HG02759 (cell line): ENCODE data around the gene PAX5.

ENCODE experiments used
- ATAC-seq: cut with Tn5 transposase; IDR thresholded peaks from one replicate; pipeline ENCODE4 v1.9.1; 2021; ENCODE audit warnings: mild to moderate bottlenecking, moderate library complexity; ENCODE audit not compliant: unreplicated experiment

The PAX5 gene

DNA sequence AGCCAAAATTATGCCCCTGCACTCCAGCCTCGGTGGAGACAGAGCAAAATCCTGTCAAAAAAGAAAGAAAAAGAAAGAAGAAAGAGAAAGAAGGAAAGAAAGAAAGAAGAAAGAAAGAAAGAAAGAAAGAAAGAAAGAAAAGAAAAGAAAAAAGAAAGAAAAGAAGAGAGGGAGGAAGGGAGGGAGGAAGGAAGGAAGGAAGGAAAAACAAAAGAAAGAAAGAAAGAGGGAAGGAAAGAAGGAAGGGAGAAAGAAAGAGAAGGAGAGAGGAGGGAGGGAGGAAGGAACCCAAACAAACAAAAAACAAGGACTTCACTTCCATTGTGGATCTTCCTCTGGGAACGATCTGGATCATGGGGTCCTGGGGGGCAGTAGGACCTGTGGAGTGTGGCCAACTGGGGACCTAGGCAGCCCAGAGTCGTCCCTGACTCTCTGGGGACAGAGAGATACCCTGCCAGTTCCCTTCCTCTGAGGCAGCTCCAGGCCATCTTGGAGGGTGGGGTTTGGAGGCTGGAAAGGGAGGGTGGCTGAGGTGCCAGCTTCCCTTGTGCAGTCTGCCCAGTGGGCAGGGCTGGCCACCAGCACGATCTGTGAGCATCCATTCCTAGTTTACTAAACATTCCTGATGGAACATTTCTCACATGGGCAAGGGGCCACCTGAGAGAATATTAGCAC lies 216.8 kb downstream of the PAX5 start:
- ATAC-seq = no peak

DNA sequence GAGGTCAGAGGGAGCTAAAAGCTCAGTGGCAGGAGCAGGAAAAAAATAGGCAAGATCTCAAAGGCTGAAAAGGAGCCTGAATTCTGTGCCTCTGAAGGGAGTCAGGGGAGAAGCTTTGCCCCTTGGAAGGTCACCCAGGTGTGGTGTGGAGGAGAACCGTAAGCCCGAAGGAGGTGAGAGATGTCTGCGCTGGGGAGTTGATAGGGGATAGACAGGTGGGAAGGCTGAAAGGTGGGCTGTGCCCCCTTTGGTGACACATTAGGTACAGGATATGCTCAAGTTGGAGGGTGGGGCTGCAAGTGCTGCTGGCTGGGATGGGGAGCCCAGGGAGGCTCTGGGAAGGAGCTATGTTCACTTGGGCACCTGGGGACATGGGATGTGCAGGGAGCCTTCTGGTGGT lies 217.7 kb downstream of the PAX5 start:
- no peak for ATAC-seq

DNA sequence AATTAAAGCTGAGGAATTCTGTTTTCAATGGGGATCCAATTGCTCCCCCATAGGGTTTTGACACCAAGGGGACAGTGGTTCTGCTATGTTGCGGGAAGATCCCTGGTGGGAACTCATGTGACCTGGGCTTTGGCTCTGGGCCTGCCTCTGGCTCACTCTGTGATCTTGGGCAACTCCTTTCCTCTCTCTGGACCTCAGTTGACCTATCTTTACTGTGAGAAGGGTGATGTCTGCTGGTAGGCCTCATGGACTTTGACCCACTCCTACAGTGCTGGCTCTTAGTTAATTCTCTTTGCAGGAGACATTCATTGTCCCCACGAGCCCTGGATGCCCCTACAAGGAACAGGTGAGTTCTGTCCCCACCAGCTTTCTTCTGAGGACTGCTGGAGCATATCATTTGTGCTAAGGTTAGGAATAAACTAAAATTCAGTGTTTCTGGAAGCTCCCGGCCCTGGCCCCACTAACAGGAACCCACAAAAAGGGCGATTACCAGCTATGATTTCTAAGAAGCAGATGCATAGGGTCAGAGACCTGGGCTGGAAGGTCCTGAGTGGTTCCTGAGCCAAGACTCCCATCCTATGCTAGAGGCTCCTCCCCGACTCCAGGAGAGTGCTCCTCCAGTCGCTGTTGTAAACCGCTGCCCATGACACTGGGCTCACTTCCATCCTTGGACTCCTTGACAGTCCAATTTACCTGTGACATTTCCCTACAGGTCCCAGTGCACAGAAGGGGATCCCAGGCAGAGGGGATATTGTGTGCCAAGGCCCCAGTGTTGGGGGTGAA lies 218.3 kb downstream of the PAX5 start:
- no peak for ATAC-seq

DNA sequence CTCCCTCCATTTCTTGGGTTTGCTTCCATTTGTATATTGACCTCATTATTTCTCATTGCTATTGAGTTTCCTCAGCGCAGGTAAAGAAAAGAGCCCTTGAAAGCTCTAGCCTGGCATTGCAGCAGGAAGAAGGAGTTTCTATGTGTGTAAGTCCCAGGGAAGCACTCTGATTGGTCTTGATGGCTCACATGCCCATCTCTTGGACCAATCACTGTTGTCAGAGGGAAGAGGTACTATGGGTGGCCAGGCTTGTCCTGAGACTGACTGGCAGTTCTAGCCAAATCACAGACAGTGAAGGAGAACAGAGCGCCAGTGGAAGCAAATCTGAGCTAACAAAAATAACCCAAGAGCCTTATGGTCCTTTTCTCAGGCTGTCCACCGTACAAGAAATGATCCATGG lies 219.0 kb downstream of the PAX5 start:
- ATAC-seq = no peak

DNA sequence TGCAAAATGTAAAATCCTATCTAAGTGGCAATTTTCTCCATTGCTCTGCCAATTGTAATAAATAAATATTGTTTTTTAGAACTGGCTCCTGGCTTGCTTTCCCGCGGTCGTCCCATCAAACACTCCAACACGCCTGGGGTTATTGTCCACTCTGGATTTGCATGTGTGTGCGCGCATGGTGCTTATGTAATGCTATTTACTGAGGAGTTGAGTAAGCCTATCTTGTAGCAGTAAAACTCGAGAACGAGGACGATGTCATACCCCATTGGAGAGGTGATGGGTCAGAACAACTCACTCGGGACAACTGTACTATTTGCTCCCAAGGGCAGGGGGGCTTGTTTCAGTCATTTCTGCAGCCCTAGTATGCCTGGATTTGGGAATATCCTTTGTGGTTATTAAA lies 220.9 kb downstream of the PAX5 start:
- ATAC-seq = no peak

DNA sequence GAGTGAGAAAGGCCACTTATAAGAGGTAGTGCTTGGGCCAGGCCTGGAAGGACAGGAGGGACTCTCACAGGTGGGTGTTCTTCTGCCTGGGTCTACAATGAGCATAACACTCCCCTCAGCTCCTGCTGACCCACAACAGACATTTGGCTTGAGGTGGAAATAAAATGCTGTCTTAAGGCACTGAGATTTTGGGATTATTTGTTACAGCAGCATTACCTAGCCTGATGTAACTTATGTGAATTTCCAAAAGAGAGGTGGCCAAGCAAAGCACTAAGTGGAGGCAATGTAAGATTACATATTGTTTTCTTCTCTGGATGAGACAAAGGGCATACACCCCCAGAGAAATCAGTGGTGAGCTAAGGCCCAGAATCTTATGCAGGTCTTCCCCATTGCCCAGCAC lies 221.5 kb downstream of the PAX5 start:
- no peak for ATAC-seq

DNA sequence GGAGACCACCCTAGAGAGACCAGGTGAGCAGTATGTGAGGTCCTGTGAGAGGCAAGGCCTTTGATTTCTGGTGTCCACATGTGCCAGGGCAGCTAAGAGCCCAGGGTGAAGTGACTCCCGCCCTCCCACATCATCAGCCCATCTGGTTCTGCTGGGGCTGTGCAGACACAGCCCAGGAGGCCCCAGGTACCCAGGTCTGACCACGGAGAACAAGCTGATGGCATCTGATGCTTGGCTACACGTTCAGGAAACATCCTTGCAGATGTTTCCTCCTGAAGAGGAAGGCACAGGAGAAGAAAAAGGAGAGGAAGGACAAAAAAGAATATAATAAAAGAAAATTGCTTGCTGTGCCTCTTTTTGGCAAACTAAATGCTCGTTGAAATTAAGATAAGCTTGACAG lies 225.8 kb downstream of the PAX5 start:
- ATAC-seq = no peak

DNA sequence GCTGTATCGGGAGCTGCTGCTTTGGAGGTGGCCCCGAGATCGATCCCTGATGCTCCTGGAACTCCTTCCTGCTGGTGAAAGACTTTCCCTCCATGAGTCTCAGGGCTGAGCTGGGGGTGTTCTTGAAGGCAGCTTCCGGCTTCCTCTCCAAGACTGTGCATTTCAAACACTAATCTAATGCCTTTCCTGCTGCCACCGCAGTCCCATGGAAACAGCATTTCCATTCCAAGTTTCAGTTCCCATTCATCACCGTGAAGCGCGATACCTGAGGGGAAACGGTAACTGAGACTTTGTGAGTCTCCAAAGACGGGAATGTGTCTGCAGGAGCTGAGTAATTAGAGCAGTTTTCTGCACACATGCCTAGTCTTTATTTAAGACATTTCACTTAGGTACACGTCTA lies 230.1 kb downstream of the PAX5 start:
- no peak for ATAC-seq

DNA sequence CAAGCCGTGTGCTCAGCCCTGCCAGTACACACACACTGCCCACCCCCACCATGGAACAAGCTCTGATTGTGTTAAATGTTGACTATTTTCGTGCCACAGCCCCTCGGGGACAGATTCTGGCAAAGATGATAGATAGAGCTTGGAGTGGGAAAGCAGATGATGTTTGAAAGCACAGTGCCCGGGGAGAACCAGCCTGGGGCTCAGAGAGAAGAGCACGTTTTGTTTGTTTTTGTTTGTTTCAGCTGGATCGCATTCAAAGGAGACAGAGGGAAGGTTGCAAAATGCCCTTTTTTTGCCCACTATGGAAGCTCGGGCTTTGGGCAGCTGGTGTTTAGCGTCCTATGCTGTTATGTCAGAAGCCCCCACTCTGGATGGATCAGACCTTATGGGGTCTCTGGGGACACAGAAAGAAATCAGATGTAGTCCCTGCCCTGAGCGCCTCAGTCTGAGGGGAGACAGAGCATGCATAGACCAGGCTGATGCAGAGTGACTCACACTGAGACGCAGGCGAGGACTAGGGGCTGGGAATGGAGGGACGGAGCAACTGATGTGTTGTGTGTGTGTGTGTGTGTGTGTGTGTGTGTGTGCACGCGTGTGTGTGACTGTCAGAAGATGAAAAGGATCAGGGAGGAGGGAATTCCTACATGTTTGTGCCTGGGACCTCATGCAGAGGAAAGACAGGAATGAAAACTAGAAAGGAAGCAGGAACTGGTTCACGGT lies 231.7 kb downstream of the PAX5 start:
- ATAC-seq = no peak

DNA sequence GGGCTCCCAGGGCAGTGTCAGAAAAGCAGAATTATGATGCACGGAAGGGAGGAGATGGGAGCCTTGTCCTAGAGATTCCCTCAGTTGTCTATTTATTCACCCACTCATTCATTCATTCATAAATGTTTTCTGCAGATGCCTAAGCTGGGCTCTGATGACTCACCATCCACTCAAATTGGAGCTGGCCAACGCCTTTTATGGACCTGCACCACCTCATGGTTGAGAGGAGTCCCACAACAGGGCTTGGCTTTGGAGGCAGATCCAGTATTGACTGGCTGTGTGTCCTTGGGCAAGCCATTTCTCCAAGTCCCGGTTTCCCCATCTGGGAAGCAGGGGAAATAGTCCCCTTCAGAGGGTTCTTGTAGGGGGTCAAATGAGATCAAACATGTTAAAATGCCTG lies 233.6 kb downstream of the PAX5 start:
- no peak for ATAC-seq

DNA sequence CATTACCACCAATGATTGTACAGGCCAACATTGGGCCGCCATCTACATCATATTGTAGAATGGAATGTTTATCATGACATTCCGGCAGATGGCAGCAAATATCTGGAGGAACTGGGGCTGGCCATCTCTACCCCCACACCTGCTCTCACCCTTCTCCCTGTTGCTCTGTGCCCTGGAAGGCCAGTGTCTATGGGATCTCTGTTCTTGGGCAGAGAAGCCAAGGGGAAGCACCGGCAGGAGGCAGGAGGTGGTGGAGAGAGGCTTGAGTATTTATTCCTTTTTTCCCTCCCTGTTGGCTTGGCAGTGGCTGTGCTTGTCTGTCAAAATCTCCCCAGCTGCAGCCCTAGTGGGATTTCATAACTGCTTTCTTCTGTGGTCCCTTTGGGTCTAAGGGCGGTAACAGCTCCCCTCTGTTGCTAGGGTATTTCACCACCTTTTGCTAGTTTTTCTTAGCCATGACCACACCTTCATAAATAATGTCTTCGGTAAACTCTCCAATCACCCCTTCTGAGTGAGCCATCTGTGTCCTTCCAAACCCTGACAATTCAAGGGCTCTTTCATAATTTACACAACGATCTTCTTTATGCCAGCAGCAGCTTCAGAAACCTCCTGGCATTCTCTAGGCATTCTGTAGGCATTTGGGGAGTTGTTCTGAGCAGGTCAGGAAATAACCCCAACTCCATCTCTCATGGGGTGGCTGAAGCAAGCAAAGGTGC lies 235.6 kb downstream of the PAX5 start:
- no peak for ATAC-seq

DNA sequence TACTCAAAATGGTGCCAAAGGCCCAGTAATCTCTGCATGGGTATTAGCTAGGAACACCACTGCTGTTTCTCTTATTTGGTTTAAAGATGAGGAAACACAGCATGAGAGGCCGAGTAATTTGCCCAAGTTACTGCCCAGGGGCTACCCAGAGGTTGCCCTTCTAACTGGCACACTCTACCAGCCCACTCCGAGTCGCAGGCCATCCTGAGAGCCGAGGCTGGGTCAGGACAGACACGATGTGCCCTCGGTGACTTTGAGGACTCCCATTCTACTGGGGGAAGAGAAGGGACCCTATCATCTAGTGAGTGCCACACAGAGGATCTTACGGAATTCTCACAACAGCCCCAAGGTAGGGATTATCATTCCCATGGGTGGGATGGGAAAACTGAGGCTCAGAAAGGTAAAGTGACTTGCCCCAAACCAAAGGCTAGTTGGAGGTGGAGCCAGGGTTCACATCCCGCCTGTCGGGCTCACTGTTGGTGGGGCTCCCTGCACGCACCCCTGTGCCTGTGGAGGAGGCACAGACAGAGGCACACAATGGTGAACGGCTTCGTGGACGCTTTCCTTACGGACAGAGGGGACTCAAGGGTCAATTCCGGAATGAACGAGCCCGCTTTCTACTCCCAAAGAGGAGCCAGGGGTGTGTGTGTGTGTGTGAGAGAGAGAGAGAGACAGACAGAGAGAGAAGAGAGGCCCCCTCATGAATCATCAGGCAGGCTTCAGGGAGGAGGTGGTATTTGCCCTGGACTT lies 236.4 kb downstream of the PAX5 start:
- ATAC-seq = no peak

DNA sequence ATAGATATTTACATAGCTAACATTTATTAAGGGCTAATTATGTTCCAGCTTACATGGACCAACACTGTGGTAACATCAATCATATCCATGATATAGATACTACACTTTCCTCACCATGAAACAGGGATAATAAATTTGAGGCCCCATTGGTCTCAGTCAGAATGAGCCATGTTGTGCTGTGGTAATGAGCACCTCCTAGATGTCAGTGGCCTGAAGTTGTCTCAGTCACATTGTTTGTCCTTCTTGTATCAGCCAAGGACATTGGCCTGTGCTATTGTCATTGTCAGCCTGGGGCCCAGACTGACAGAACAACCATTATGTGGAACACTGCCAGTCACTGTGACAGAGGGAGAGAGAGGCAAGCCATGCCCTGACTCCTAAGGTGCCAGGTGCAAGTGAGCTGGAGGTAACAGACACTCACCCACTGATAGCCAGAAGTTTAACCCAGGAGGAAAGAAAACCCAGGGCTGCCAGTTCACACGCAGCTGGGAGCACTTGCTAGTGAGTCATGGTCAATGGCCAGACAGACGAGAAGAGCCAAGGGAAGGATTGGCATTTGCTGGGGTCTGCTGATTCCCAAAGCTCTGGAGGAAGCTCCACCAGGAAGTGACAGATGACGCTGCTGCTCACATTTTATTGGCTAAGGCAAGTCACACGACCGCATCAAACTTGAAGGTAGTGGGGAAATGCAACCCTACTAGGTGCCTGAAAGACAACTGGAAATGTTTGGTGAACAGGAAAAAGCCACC lies 237.2 kb downstream of the PAX5 start:
- no peak for ATAC-seq

DNA sequence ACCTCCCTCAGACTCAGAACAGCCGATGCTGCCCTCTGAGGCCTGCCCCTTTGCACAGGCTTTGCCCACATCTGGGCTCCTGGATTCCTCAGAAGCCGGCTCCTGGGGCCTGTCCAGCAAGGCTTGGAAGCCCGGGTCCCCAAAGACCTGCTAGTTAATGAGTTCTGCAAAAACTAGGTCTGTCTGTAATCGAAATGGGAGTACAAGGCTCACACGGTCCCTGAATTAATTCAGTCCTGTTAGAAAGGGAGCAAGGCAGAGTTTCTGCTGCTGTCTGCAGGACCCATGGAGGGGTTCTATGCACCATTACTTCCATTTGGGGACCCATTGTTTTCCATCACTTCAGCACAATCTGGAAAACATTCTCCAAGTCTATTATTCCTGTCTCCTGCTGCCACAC lies 239.6 kb downstream of the PAX5 start:
- no peak for ATAC-seq

DNA sequence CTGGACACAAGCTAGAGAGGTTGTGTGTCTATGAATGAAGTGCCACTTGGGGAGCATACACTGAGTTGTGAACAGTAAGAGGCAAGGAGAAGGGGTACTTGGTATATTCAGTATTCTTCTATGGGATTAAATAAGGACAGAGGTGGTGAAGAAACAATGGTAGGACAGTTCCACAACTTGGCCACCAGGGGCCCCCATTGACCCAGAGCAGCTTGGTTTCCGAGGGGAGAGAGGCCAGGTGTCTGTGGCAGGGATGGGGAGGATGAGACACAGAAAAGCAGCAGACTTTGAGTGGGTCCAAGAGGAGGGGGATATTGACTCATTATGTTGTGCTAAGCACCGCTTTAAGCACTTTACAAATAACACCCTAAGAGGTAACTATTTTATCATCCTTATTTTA lies 240.8 kb downstream of the PAX5 start:
- no peak for ATAC-seq

DNA sequence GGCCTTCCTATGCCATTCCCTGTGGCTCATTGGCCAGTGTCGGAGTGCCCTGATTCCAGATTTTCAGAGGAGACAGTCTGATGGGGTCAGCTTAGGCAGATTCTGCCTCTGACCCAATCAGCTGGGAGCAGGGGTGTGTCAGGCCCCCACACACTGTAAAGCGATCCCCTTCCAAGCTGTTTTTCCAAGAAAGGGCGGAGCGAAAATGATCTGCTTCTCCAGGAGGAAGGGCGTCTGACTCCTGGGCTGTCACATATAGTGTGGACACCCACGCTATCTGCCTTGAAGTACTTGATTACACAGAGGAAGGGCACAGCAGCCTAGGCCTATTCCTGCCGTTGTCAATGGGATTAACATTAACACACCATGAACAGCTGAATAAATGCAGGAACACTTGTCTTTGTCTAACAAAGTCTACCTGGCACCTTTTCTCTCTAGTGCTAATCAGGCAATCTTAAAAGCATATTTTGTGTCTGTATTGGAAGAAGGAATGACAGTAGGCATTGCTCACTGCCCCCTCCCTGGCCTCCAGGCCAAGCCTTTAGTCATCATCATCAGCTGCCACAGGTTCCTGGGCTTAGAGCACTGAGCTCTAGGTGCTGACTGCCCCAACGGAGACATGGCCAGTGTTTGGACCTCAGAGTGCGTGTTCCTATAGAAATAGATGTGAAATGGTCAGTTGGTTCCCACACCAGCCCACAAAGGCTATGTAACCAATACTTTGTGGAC lies 242.7 kb downstream of the PAX5 start:
- ATAC-seq = no peak

DNA sequence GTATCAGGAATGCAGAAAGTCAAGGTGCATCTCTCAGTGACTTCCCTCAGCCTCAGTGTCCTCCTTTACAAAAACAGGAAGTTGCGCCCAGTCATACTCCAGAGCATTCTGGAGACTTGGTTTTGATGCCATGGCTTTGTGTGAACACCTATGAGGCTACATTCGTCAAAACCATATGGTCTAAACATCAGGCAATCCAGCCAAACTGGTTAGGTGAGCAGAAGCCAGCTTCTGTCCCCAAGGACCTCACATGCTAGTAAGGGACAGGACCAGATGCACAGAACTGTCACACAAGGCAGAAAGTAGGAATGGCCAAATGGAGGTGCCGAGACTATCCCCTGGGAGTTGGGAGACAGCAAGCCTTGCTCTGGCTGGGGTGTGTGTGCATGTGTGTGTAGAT lies 244.2 kb downstream of the PAX5 start:
- no peak for ATAC-seq

DNA sequence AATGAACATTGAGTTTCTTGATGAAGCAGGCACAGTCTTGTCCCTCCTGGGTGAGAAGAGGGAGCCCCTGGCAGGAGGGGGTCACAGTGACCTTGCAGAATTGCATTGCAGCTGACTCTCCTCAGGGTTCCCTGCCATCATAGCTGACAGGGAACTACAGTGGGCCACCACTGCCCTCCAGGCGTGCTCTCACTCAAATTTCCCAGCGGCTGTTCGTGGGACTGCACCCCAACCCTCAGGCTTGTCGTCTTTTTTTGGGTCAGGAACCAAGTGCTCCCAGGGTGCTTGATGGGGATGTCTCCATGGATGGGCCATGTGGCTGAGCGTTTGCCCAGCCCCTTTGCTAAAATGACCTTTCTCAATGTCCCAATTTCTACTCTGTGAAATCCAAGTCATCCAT lies 245.5 kb downstream of the PAX5 start:
- ATAC-seq = no peak

DNA sequence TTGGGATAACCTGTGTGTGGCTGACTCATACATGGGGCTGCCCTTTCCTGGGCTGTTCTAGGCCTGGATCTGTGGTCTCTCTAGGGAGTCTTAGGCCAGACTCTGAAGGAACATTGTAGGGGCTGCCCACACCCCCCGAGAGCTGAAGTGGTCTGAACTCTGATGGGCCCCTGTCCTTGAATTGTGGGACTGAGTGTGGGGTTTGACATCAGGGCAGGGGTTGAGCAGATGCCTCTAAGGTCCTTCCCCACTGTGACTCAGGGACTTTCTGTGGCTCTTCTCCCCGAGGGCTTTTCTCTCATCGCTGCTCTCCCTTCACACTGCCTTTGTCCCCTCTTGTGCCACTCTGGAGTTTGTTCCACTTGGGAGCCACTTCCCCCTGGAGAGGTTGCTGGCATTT lies 246.4 kb downstream of the PAX5 start:
- no peak for ATAC-seq
